ENCODE results near the gene LHPP. TPM values are rescaled to one million over a fixed set of nuclear protein-coding genes. Genes with fewer than 3 reads are reported as not detected.
A peak's percentile ranks its signal among the peaks of the same experiment; 100 is the strongest.

The LHPP gene
- polyA plus RNA-seq, 2 of the 4 experiments (the other 2 are of a cell fraction): 14.4 to 18.6 TPM

- no peaks in the 10 kb centered on the region for H3K4me1 ChIP-seq
- FAIRE-seq (no peak), ATAC-seq (peak; percentile 14 to 30; a peak in 4 of 6 replicates), DNase-seq (ENCODE audit: low read depth in 1 of 2, low spot score in 1 of 2) (no peak)
- H3K27ac ChIP-seq: no peak overlapping the region
- TF ChIP-seq HOXB13 (CRISPR knock-in tag; IDR thresholded peaks at IDR 0.05; ENCODE audit: low read depth) (no peak), GATA3 (IDR thresholded peaks at IDR 0.05; ENCODE audit: borderline replicate concordance) (no peak), JUN (IDR thresholded peaks at IDR 0.05) (no peak)
- H3K4me3 ChIP-seq: no peak overlapping the region
- ChIA-PET CTCF (interaction anchor here (0.5 to 0.7 kb wide), 2 partner anchors 16 to 203 kb away, joined by 3 to 5 read pairs; no protein-coding TSS in a partner anchor), POLR2A (no interaction called here)
- H3K4me2 ChIP-seq: no peak overlapping the region
- no peaks in the 10 kb centered on the region; the same call in 2 of the 3 replicates for H3K9me3 ChIP-seq
- 69% methylated on average over 19 of the region's 23 CpGs for WGBS (ENCODE audit: missing lambda C conversion rate)
These were observed 116.8 kb downstream of the LHPP start for GRCh38 chr10:124578231-124579010.

GRCh38 chr10:124579011-124579399, 117.4 kb downstream of the LHPP start:
- ATAC-seq: peak in 1 of 2 experiments; percentile 30; a peak in 3 of 6 replicates
- CTCF ChIA-PET: interaction anchor here (0.5 to 0.7 kb wide), 2 partner anchors 16 to 202 kb away, joined by 3 to 5 read pairs; no protein-coding TSS in a partner anchor
- POLR2A ChIA-PET: no interaction called here

GRCh38 chr10:124586142-124586541, 124.5 kb downstream of the LHPP start:
- CTCF ChIA-PET: no interaction called here
- no peak for FAIRE-seq
- 85% methylated on average over 3 of the region's 3 CpGs for WGBS (ENCODE audit: missing lambda C conversion rate)
- no peak for ATAC-seq
- DNase-seq (ENCODE audit: low read depth in 1 of 2, low spot score in 1 of 2): no peak
- Histone ChIP-seq H3K4me1 (no peaks in the 10 kb centered on the region), H3K9me3 (no peaks in the 10 kb centered on the region), H3K4me3 (no peak overlapping the region), H3K4me2 (no peak overlapping the region), H3K27ac (no peak overlapping the region)
- POLR2A ChIA-PET: no interaction called here
- TF ChIP-seq FOXS1 (CRISPR knock-in tag; IDR thresholded peaks at IDR 0.05) (no peak), RAD21 (conservative IDR thresholded peaks at IDR 0.05 in 1 of 2, IDR thresholded peaks at IDR 0.05 in 1 of 2) (no peak), USF2 (IDR thresholded peaks at IDR 0.05) (no peak), PHF8 (IDR thresholded peaks at IDR 0.05; ENCODE audit: borderline replicate concordance, low read depth) (no peak), HOXB5 (CRISPR knock-in tag; IDR thresholded peaks at IDR 0.05) (no peak), BCL3 (IDR thresholded peaks at IDR 0.05) (no peak), JUN (IDR thresholded peaks at IDR 0.05) (no peak), RFX5 (IDR thresholded peaks at IDR 0.05) (no peak), NFE2L2 (conservative IDR thresholded peaks at IDR 0.05; ENCODE audit: low read length) (no peak), RNF2 (IDR thresholded peaks at IDR 0.05; ENCODE audit: borderline replicate concordance, low read depth) (no peak), CBX2 (IDR thresholded peaks at IDR 0.05; ENCODE audit: borderline replicate concordance, low read depth) (no peak)

More at GRCh38 chr10:124579011-124579399, 117.4 kb downstream of the LHPP start:
- WGBS (ENCODE audit: missing lambda C conversion rate): 81% methylated on average over 13 of the region's 16 CpGs
- TF ChIP-seq POLR2AphosphoS2 (conservative IDR thresholded peaks at IDR 0.05; ENCODE audit: low read length) (no peak), NPAS2 (CRISPR knock-in tag; IDR thresholded peaks at IDR 0.05; ENCODE audit: borderline replicate concordance) (no peak), REST (IDR thresholded peaks at IDR 0.05) (no peak), RCOR1 (IDR thresholded peaks at IDR 0.05; ENCODE audit: low read depth, low read length) (no peak), ATOH8 (CRISPR knock-in tag; IDR thresholded peaks at IDR 0.05; ENCODE audit: low read depth) (no peak), SMC3 (IDR thresholded peaks at IDR 0.05) (no peak), PHF8 (IDR thresholded peaks at IDR 0.05; ENCODE audit: borderline replicate concordance, low read depth) (no peak), MAX (IDR thresholded peaks at IDR 0.05) (no peak), ESRRA (IDR thresholded peaks at IDR 0.05; ENCODE audit: borderline replicate concordance, low read length) (no peak), RARB (CRISPR knock-in tag; IDR thresholded peaks at IDR 0.05) (no peak), FOSL2 (IDR thresholded peaks at IDR 0.05) (no peak), FOSL2 (CRISPR knock-in tag; IDR thresholded peaks at IDR 0.05) (no peak), MAFK (IDR thresholded peaks at IDR 0.05; ENCODE audit: partially characterized antibody) (no peak), RNF2 (IDR thresholded peaks at IDR 0.05; ENCODE audit: borderline replicate concordance, low read depth) (no peak)
- Histone ChIP-seq H3K27ac (no peak overlapping the region), H3K4me2 (no peak overlapping the region), H3K4me3 (no peak overlapping the region), H3K9me3 (no peaks in the 10 kb centered on the region; the same call in 2 of the 3 replicates), H3K4me1 (no peaks in the 10 kb centered on the region)
- DNase-seq (ENCODE audit: low read depth in 1 of 2, low spot score in 1 of 2): no peak
- FAIRE-seq: no peak
